HG02623 (cell line): Measurements from ENCODE around the gene CCR3.

ENCODE experiments used
- ATAC-seq: cut with Tn5 transposase; IDR thresholded peaks from one replicate; pipeline ENCODE4 v1.9.1; 2021; ENCODE audit warnings: moderate library complexity; ENCODE audit not compliant: unreplicated experiment

The CCR3 gene

DNA sequence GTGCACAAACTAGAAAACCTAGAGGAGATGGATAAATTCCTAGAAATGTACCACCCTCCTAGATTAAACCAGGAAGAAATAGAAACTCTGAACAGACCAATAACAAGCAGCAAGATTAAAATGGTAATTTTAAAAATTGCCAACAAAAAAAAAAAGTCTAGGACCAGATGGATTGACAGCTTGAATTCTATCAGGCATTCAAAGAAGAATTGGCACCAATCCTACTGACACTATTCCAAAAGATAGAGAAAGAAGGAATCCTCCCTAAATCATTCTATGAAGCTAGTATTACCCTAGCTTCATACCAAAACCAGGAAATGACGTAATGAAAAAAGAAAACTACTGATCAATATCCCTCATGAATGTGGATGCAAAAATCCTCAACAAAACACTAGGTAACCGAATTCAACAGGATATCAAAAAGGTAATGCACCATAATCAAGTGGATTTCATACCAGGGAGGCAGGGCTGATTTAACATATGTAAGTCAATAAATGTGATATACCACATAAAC is 24.0 kb upstream of the CCR3 start:
- no peak for ATAC-seq

DNA sequence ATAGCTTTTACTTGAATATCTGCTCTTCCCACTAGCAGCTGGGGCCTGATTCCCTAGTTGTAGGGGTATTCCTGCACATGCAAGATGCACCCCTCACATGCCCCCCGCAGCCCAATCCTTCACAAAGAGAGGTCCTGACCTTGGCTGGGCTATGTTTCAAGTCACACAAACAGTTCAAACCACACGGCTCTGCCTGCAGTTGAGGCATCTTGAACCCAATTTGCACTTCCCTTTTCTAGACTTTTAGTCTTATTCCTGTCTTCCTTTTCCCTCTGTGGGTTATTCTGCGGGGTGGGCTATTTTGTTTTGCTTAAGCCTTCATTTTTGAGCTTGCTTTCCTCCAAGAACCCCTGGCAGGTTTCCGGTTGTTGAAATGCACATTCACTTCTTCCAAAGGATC is 20.9 kb upstream of the CCR3 start:
- no peak for ATAC-seq

DNA sequence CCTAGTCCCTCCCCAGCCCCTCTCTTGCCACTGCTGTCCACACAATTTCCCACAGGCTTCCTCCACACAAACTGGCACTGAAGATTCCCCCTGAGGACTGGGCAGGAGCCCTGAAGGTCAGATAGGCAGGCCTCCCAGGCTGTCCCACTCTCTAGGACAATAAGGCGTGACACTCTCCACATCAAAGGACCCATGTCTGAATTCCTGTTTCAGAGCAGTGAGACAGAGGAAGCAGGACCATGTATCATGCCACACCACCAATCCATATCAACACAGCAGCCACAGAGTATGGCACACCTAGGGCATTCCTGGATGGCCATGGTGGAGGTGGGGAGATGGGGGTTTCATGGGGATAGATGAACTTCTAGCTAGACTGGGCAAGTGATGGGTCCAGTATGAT is 20.3 kb upstream of the CCR3 start:
- ATAC-seq = no peak

- ATAC-seq = no peak
Observed at GRCh38 chr3:46222435-46223161, 19.7 kb upstream of the CCR3 start.

GRCh38 chr3:46228260-46229242 is 13.7 kb upstream of the CCR3 start:
- no peak for ATAC-seq

GRCh38 chr3:46231323-46231722 is 10.9 kb upstream of the CCR3 start:
- no peak for ATAC-seq

GRCh38 chr3:46233194-46233593 is 9.1 kb upstream of the CCR3 start:
- no peak for ATAC-seq

DNA sequence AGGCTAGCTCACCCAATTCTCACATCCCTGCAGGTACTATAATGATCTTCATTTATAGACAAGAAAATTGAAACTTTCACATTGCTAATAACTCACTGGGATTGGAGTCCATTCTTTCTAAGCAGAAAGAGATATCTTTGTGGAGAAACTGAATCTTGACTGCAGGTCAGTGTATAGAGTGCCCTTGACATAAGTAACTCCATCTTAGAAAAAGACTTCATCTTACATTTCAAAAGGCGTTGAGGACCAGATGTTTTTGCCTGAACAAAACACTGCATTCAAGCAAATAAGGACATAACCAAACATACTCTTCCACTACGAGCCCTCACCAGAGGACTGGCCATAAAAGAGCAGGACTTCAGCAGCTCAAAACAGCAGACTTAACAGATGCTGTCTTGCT is 6.8 kb upstream of the CCR3 start:
- ATAC-seq = no peak

- ATAC-seq = no peak
Observed at GRCh38 chr3:46236294-46237054, 5.8 kb upstream of the CCR3 start.

GRCh38 chr3:46238386-46238785 is 3.9 kb upstream of the CCR3 start:
- ATAC-seq = no peak

DNA sequence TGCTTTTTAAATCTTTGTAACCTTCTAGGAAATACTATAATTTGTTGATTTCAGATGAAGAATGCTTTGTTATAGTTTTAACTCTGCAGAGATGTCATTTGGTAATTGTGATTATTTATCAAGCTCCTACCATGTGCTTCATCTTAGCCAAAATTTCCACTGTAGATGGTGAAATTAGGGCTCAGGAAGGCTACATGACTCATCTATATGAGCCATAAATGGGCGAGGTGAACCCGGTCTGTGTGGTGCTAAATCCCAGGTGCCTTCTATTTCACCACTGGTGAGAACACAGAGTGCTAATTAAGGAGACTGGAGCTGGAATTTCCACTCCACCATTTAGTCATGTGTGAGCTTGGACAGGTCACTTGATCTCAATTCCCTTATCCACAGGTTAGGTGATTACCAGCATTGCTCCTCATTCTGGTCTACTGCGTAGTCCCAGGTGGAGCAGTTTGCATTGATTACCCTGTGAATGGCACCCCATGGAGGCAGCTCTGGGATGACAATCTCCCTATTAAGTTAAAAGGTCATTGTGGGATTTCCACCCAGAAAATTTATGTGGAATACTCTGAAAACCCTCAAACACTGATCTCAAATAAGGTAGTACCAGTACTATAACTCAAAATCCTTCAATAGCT is 2.8 kb upstream of the CCR3 start:
- ATAC-seq = no peak

DNA sequence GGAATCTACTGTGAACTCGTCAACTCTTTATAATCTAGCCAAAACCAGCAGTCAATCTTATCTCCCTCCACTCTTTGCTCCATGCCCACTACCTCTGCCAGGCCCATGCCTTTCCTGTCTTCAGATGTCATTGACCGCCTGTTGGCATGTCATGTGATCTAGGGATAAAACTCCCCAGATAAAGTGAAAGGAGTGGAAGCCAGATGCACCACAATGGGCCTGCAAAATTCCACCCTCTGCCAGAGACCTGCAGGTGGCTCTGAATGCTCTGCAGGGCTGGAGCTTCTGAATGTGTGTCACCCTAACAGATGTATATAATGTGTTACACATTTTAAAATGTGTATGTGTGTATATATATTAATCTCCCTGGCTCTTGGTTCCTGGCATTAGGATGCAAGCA is 2.3 kb upstream of the CCR3 start:
- ATAC-seq = no peak

DNA sequence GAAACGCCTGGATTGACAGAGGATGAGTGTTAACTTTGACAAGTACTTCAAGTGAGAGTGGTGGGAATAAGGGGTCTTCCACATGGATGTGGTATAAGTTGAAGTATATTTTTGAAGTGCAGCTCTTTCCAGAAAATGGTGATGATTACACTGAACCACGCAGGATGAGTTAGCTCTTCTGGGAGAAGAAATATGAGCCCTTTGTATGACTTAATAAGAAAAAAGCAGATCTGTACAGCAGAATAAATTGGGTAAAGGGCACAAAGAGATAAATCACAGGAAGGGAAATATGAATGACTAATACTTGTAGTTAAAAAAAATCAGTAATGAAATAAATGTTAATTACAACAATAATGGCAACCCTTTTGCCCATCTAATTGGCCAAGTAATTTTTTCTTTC is 1.3 kb downstream of the CCR3 start:
- ATAC-seq = no peak

GRCh38 chr3:46245146-46245545 is 2.9 kb downstream of the CCR3 start:
- ATAC-seq = no peak

DNA sequence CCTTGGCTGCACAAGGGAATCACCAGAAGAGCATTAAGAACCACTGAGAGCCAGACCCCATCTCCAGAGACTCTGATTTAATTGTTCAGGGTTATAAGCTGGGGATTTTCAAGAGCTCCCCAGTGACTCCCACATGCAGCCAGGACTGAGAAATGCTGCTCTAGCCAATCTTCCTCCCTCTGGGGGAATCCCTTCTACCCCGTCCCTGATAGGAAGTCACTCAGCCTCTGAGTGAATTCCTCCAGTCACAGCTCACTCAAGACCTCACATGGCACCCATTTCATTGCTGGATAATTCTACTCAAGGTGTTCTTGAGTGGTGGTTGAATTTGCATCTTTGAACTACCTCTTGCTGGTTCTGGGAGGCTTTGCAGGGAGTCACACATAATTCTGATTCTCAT is 10.7 kb downstream of the CCR3 start:
- ATAC-seq = no peak

DNA sequence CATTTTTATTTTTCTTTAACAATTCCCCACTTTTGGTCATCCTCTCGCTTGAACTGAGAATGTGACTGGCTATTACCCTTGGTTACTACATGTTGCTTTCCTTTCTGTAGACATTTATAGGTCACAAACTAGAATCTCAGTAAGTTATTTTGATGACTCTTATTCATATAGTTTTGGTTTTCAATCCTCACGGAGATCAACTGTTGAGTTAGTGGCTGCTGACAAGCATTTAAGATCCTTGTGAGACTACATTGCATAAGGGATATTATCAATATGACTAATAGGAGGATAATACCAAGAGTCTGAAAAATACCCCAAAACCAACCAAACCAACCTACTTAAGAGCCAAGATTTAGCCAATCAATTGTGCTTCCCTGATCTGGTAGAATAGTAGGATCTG is 16.3 kb downstream of the CCR3 start:
- ATAC-seq = no peak

DNA sequence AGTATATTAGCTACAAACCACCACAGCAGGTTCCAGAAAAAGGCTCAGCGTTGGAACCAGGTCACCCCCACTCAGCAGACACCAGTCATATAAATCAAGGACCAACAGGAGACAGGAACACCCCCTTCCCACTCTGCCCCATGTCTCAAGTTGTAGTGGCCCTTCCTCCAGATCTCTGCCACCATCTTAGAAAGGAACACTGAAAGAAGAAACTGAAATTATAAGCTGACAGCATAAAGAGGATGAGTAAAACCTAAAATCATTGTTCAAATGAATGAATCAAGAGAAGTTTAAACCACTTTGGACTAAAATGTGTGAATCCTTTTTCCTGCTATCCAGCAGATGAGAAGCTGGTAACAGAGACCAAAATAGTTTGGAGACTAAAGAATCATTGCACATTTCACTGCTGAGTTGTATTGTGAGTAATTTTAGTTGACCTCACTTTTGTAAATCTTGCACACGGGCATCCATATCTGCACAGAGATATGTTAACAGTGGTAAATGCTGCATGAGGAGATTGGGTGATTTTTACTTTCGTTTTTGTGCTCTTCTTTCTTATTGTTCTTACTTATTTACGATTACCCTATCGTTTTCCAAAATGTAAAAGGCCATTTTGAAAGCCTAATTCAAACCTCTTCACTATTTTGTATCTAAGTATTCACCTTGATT is 19.8 kb downstream of the CCR3 start:
- no peak for ATAC-seq

DNA sequence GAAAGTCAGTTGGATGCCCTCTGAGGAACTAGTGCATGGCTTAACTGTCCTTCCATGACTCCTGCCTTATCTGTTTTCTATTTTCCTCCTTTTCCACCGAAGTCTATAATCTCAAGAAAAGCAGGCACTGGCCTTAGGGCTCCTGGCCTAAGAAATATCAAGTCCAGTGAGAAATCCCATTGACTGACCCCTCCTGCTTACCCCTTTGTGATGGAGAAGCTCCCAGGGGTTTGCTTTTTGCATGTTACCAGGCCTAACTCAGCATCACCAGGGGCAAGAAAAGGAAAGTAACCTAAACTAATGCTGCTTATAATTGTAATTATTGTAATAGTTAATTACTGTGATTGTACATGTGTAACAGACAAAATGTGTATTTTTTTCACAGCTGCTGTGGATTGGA is 21.7 kb downstream of the CCR3 start:
- ATAC-seq = no peak

- ATAC-seq = no peak
Observed at GRCh38 chr3:46266598-46266997, 24.3 kb downstream of the CCR3 start.

DNA sequence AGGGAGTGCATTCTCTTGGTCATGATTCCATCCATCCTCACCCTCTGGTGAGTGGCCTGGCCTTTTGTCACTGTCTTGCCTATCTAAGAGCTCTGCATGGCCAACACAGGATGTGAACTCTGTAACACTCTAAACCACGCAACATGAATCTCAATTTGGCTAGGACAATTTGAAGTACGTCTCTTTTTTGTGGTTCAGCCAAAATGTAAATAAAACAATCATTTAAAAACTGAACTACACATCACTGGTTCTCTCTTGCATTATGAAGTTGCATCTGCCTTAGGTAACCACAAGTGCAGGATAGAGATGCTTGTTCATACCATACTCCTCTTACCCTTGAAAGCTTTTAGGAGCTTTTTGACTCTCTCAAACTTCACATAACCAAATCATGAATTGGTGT is 27.3 kb downstream of the CCR3 start:
- ATAC-seq = no peak
